ENCODE measurements around the gene MACF1.

- TF ChIP-seq POLR2A (IDR thresholded peaks at IDR 0.05; ENCODE audit: low read depth, low read length) (no peak), POLR2AphosphoS5 (IDR thresholded peaks at IDR 0.05; ENCODE audit: low read depth, low read length) (no peak)
These were observed 20.1 kb upstream of the MACF1 start for GRCh38 chr1:39184354-39184818.
